ENCODE data around the gene SANBR. TPM values are rescaled to one million over a fixed set of nuclear protein-coding genes. Genes with fewer than 3 reads are reported as not detected.

SANBR gene
- total RNA-seq, 1 experiment from 2014 or later, result 10.1 TPM

DNA sequence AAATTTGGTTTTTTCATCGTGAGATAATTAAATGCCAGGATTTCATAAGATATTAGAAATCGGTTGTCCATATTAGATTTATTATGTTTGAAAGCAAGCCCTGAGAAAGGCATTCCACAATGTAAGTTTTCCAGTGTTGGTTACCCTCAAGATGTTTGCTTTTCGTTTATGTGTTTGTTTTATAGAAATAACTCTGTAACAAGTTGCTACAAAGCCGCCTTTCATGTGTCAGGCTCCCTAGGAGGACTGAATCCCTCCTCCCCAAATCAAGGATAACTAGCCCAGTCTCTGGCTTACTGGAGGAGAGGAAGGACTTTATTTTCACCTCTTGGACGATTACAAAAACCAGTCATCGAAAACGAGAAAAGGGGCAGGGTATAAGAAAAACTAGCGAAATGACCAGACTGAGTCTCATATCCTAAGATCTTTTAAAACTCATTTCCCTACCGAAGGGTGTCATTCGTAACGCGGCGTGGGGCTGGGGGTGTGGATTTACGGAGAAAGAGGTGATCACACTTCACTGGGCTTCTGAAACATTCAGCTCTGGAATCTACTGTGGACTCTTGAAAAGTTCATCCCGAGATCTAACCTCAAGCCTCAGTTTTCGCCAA, 49.2 kb upstream of the SANBR start:
- Histone ChIP-seq H3K18ac (ENCODE audit: insufficient read length, low read depth, low read length) (no peak overlapping the region), H4K91ac (ENCODE audit: insufficient read length, low read depth, low read length) (no peak overlapping the region), H2BK120ac (ENCODE audit: low read depth, low read length, poor library complexity, severe bottlenecking) (no peak overlapping the region), H2AK5ac (ENCODE audit: insufficient read length, low read length) (no peak overlapping the region), H2BK15ac (ENCODE audit: low read depth, low read length) (no peak overlapping the region), H4K20me1 (ENCODE audit: control insufficient read depth, insufficient read depth, insufficient read length) (no peaks in the 10 kb centered on the region), H3K4ac (ENCODE audit: low read depth, low read length) (no peak overlapping the region), H3K27me3 (ENCODE audit: insufficient read depth, low read length) (no peaks in the 10 kb centered on the region), H3K14ac (ENCODE audit: insufficient read depth, low read length) (no peak overlapping the region), H3K9ac (ENCODE audit: extremely low read depth, insufficient read length, low read length) (peak overlapping the region; percentile 72), H3K4me1 (ENCODE audit: insufficient read depth, low read length) (no peaks in the 10 kb centered on the region), H3K23ac (ENCODE audit: insufficient read length, low read depth, low read length) (no peak overlapping the region), H3K56ac (ENCODE audit: insufficient read length, low read depth, low read length) (peak overlapping the region; percentile 26), H3K9me3 (ENCODE audit: control insufficient read depth, low read depth, low read length) (no peaks in the 10 kb centered on the region), H4K8ac (replicated peaks; ENCODE audit: insufficient read length, low read depth, low read length) (no peak overlapping the region), H3K79me2 (ENCODE audit: insufficient read depth, low read length) (peaks cover 4% of the 10 kb centered on the region; the same call in 1 of the 2 replicates), H3K79me1 (ENCODE audit: insufficient read depth, low read depth, low read length, poor library complexity, severe bottlenecking) (peaks cover 4% of the 10 kb centered on the region), H2AFZ (ENCODE audit: low read length) (peak overlapping the region; percentile 76), H3K27ac (ENCODE audit: insufficient read length, low read depth, low read length) (peak overlapping the region; percentile 40), H4K5ac (ENCODE audit: insufficient read length, low read depth, low read length) (no peak overlapping the region), H2BK12ac (ENCODE audit: insufficient read length, low read depth, low read length) (no peak overlapping the region), H2BK20ac (ENCODE audit: low read depth, low read length, poor library complexity, severe bottlenecking) (no peak overlapping the region), H3T11ph (ENCODE audit: low read length) (no peak overlapping the region), H3K23me2 (ENCODE audit: insufficient read length, low read depth, low read length, poor library complexity, severe bottlenecking) (peaks cover 6% of the 10 kb centered on the region), H3K4me2 (ENCODE audit: insufficient read depth, insufficient read length, low read length) (peak overlapping the region; percentile 90), H2BK5ac (ENCODE audit: insufficient read length, low read length) (no peak overlapping the region)
- Mint-ChIP-seq H3K27me3 (ENCODE audit: low read depth) (no peaks in the 10 kb centered on the region), H3K4me3 (peak overlapping the region; percentile 90 to 100), H3K36me3 (ENCODE audit: insufficient read depth in 1 of 3, low read depth in 3 of 3) (peaks cover 5 to 7% (median 6%) of the 10 kb centered on the region in 3 experiments; a peak in 5 of 7 replicates), H3K9me3 (no peaks in the 10 kb centered on the region), H3K27ac (peak overlapping the region; percentile 99 to 100 (median 99)), H3K4me1 (peaks cover 12 to 20% of the 10 kb centered on the region in 2 experiments)
- no peak for DNase-seq
- no CpG with 5 or more reads among the region's 16 CpGs for WGBS (ENCODE audit: extremely low coverage, insufficient read length, low lambda C conversion rate)
- TF ChIP-seq, protein P1, sequence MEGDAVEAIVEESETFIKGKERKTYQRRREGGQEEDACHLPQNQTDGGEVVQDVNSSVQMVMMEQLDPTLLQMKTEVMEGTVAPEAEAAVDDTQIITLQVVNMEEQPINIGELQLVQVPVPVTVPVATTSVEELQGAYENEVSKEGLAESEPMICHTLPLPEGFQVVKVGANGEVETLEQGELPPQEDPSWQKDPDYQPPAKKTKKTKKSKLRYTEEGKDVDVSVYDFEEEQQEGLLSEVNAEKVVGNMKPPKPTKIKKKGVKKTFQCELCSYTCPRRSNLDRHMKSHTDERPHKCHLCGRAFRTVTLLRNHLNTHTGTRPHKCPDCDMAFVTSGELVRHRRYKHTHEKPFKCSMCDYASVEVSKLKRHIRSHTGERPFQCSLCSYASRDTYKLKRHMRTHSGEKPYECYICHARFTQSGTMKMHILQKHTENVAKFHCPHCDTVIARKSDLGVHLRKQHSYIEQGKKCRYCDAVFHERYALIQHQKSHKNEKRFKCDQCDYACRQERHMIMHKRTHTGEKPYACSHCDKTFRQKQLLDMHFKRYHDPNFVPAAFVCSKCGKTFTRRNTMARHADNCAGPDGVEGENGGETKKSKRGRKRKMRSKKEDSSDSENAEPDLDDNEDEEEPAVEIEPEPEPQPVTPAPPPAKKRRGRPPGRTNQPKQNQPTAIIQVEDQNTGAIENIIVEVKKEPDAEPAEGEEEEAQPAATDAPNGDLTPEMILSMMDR (conservative IDR thresholded peaks at IDR 0.05), result no peak

All from H9 (cell line).